Tibial artery (tissue), 4 donors: ENCODE data around the gene GRB7.

Source experiments
- DNase-seq, 2 donors: peaks; one replicate each; pipeline ENCODE4 v3.0.0-alpha.2; 2019
- H3K27ac ChIP-seq, 2 donors: fragments of 200-600 bp; sonication (generic) in 1 of 2; 1 replicate in 1 of 2; 2 replicates in 1 of 2; pipeline ENCODE4 v1.5.1; 2018 to 2019; ENCODE audit warnings: mild to moderate bottlenecking in 1 of 2
- H3K27me3 ChIP-seq, 2 donors: fragments of 200-600 bp; sonication (generic) in 1 of 2; one replicate each; pipeline versions ENCODE4 v1.5.1 to v1.6.0; 2016 to 2019
- H3K36me3 ChIP-seq, 3 donors: fragments of 200-600 bp; sonication (generic) in 2 of 3; one replicate each; pipeline ENCODE4 v1.5.1; 2016 to 2019; ENCODE audit warnings: mild to moderate bottlenecking in 2 of 3
- H3K4me1 ChIP-seq, 4 donors: fragments of 200-600 bp; sonication (generic) in 2 of 4; 1 replicate in 3 of 4; 2 replicates in 1 of 4; pipeline ENCODE4 v1.5.1; 2016 to 2019
- H3K4me3 ChIP-seq, 2 donors: fragments of 200-600 bp; sonication (generic) in 1 of 2; 1 replicate in 1 of 2; 2 replicates in 1 of 2; pipeline ENCODE4 v1.5.1; 2018 to 2019; ENCODE audit warnings: mild to moderate bottlenecking in 2 of 2
- H3K9me3 ChIP-seq, 3 donors: fragments of 200-600 bp; sonication (generic) in 1 of 3; one replicate each; pipeline ENCODE4 v1.5.1; 2016 to 2019
- intact Hi-C: fragments of 100-400 bp; cut with DNase I; formaldehyde crosslinking; loops from one replicate; pipeline ENCODE4 v1.15.0; 2023; ENCODE audit warnings: low total_unique reads
- TF ChIP-seq, protein P1 (sequence below), 2 experiments: fragments of 200-600 bp in 1 of 2; fragments of 450-650 bp in 1 of 2; IDR thresholded peaks; one replicate each; pipeline ENCODE4 v1.5.1; 2017 to 2019; ENCODE audit warnings: antibody characterized with exemption in 2 of 2, mild to moderate bottlenecking in 1 of 2, moderate library complexity in 1 of 2

Gene GRB7

DNA sequence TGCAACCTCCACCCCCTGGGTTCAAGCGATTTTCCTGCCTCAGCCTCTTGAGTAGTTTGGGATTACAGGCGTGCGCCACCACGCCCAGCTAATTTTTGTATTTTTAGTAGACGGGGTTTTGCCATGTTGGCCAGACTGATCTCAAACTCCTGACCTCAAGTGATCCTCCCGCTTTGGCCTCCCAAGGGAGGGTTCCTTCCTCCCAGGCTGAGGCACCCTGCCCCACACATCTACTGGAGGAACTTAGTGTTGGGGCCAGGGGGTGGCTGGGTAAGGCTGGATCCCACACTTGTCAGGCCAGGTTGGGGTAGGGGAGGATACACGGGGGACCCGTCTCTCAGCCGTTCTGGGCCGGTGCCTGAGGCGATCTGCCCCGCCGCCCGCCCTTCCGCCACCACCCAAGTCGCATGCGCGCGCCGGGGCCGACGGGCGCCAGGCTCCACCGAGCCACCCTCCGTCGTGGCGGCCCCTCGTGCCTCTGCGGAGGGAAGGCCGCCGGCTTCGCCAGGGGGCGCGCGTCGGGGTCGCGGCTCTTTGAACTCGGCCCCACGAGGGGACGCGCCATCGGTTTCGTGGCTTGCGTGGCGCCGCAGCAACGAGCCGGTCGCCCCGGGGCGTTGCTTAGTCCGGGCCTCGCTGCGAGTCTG is 15.9 kb downstream of the GRB7 start:
- peak; percentile 28 to 72 for DNase-seq
- intact Hi-C loops: loop anchor here (1.0 to 10.0 kb wide), 3 partner anchors 21 to 221 kb away; no protein-coding TSS in a partner anchor
- H3K9me3 ChIP-seq: no peaks in the 10 kb centered on the region
- H3K27me3 ChIP-seq: peaks cover 0 to 15% of the 10 kb centered on the region in 2 donors
- TF ChIP-seq, protein P1, sequence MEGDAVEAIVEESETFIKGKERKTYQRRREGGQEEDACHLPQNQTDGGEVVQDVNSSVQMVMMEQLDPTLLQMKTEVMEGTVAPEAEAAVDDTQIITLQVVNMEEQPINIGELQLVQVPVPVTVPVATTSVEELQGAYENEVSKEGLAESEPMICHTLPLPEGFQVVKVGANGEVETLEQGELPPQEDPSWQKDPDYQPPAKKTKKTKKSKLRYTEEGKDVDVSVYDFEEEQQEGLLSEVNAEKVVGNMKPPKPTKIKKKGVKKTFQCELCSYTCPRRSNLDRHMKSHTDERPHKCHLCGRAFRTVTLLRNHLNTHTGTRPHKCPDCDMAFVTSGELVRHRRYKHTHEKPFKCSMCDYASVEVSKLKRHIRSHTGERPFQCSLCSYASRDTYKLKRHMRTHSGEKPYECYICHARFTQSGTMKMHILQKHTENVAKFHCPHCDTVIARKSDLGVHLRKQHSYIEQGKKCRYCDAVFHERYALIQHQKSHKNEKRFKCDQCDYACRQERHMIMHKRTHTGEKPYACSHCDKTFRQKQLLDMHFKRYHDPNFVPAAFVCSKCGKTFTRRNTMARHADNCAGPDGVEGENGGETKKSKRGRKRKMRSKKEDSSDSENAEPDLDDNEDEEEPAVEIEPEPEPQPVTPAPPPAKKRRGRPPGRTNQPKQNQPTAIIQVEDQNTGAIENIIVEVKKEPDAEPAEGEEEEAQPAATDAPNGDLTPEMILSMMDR (IDR thresholded peaks at IDR 0.05): no peak
- peak overlapping the region; percentile 72 to 78 for H3K4me3 ChIP-seq
- H3K4me1 ChIP-seq: peaks cover 0 to 22% (median 13%) of the 10 kb centered on the region in 4 donors
- H3K36me3 ChIP-seq: no peaks in the 10 kb centered on the region
- H3K27ac ChIP-seq: peak overlapping the region; percentile 76 to 90

- H3K4me3 ChIP-seq: peak overlapping the region; percentile 72 to 78
- H3K27me3 ChIP-seq: peaks cover 0 to 15% of the 10 kb centered on the region in 2 donors
- peaks cover 0 to 22% (median 13%) of the 10 kb centered on the region in 4 donors for H3K4me1 ChIP-seq
- DNase-seq: peak; percentile 88 to 94
- TF ChIP-seq, protein P1 (IDR thresholded peaks at IDR 0.05): peak; percentile 98 to 99
- no peaks in the 10 kb centered on the region for H3K36me3 ChIP-seq
- intact Hi-C loops: loop anchor here (1.0 to 10.0 kb wide), 2 partner anchors 132 to 220 kb away; no protein-coding TSS in a partner anchor
- H3K27ac ChIP-seq: peak overlapping the region; percentile 76 to 90
- no peaks in the 10 kb centered on the region for H3K9me3 ChIP-seq
These were observed 16.6 kb downstream of the GRB7 start for GRCh38 chr17:39754161-39754957.

DNA sequence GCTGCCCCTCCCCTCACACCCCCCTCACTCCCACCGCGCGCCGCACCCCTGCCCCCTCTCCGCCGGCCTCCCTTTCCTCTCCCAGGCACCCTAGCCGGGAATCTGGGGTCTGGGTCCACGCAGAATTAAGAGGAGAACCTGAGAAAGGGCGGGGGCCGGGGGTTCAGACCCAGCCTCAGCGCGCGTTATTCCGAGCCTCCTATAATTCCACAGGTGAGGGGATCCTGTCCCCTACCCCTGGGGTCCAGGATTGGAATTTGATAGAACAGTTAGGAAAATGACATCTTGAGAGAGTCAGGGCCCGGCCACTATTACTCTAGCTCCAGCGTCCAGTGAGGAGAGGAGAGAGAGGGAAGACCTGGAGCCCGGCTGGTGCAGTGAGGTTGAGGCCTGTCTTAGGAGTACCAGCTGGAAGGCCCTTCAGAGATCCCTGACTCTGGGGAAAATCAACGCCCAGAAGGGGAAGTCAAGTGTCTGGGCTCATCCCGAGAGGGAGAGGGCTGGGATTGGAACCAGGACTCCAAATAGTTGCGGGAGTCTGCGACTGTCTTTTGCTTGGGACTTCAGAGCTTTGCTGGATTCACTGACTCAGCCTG is 17.3 kb downstream of the GRB7 start:
- TF ChIP-seq, protein P1 (IDR thresholded peaks at IDR 0.05): no peak
- peak overlapping the region; percentile 72 to 78 for H3K4me3 ChIP-seq
- no peaks in the 10 kb centered on the region for H3K36me3 ChIP-seq
- H3K27me3 ChIP-seq: peaks cover 0 to 14% of the 10 kb centered on the region in 2 donors
- H3K9me3 ChIP-seq: no peaks in the 10 kb centered on the region
- H3K27ac ChIP-seq: peak overlapping the region; percentile 76 to 90
- peak in 1 of 2 donors; percentile 68 for DNase-seq
- H3K4me1 ChIP-seq: peaks cover 0 to 21% (median 13%) of the 10 kb centered on the region in 4 donors
- intact Hi-C loops: loop anchor here (1.0 to 10.0 kb wide), 2 partner anchors 133 to 220 kb away; no protein-coding TSS in a partner anchor

- intact Hi-C loops: loop anchor here (10.0 kb wide), 1 partner anchor 219 kb away; no protein-coding TSS in a partner anchor
- Histone ChIP-seq H3K4me3 (no peak overlapping the region), H3K27ac (peak overlapping the region; percentile 76 to 90), H3K36me3 (no peaks in the 10 kb centered on the region), H3K9me3 (no peaks in the 10 kb centered on the region), H3K27me3 (peaks cover 0 to 13% of the 10 kb centered on the region in 2 donors), H3K4me1 (peaks cover 0 to 21% (median 12%) of the 10 kb centered on the region in 4 donors)
- peak in 1 of 2 donors; percentile 44 for DNase-seq
- TF ChIP-seq, protein P1 (IDR thresholded peaks at IDR 0.05): no peak
These were observed 18.0 kb downstream of the GRB7 start for GRCh38 chr17:39755554-39756379.
